ENCODE data around the gene FAM111A.

FAM111A gene

DNA sequence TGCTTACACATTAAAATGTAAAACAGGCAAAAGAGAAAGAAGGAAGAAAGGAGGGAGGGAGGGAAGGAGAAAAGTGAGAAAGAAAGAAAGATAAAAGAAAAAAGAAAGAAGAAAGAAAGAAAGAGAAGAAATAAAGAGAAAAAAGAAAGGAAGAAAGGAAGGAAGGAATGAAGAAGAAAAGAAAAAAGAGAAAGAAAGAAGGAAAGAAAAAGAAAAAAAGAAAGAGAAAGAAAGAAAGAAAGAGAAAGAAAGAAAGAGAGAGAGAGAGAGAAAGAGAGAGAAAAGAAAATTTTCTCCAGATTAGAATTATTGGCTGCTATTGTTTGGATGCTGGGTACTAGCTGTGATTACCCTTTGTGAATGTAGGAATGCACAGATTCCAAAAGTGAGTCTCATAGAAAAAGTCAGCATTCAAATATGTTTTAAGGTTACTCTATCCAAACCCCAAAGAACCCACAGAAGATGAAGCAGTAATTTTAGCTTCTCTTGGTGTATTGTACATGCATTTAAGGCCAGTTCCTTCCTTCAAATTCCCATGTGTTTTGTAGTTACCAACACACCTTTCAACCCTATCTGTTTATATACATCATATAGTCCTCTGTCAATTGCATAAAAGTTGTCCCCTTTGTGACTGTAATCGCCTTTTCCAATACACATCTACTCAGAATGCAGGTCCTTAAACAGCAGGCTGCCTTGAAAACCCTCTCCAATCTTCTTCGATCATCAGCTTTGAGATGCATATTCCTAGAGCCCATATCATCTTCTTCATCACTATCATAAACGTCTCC lies 789 bp upstream of the FAM111A start:
- no peak for DNase-seq (ENCODE audit: low read depth in 2 of 2)

GRCh38 chr11:59144096-59144495 lies 1.4 kb downstream of the FAM111A start:
- no peak for DNase-seq (ENCODE audit: low read depth in 2 of 2)

GRCh38 chr11:59144579-59145345 lies 2.1 kb downstream of the FAM111A start:
- DNase-seq (ENCODE audit: low read depth in 2 of 2) = peak; percentile 51 to 56

- DNase-seq (ENCODE audit: low read depth in 2 of 2) = no peak
These were observed 2.9 kb downstream of the FAM111A start for GRCh38 chr11:59145534-59145933.

- DNase-seq (ENCODE audit: low read depth in 2 of 2) = no peak
These were observed 9.1 kb downstream of the FAM111A start for GRCh38 chr11:59151761-59152160.

GRCh38 chr11:59152312-59152951 lies 9.8 kb downstream of the FAM111A start:
- no peak for DNase-seq (ENCODE audit: low read depth in 2 of 2)

DNA sequence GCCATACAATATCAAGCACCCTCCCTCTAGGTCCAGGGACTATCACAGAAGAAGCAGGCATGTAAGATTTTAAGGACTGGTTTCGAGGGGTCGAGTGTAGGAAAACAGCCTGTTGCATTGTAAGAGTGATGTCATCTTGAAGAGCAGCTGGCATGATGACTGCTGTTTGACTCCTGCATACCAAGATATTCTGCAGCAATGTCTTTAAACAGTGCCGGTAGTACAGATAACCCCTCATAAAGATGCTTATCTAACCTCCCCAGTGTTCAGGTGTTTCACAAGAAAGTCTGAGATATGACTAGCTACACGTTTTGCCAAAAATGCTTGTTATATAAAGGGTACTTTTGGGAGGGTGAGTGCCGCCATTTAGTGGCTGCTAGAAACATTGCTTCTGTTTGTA lies 12.0 kb downstream of the FAM111A start:
- DNase-seq (ENCODE audit: low read depth in 2 of 2) = no peak

DNA sequence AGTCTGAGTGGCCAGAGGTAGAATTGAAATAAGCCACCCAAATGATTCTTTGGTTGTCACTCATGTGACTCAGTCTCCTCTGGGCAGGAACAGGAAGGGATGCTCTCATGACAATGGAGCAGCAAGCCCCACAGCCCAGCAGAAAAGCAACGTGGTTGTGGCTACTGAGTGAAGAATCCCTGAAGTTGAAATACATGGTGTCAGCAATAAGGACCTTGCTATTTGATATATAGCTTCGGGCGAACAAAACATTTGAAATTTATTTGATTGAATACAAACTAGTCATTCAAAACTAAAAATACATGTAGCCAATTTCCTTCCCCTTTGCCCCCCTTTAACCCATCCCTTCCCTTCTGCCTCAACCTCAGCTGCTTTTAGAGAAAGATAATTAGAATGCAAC lies 14.8 kb downstream of the FAM111A start:
- DNase-seq (ENCODE audit: low read depth in 2 of 2) = no peak

- peak in 1 of 2 donors; percentile 26 for DNase-seq (ENCODE audit: low read depth in 2 of 2)
These were observed 15.8 kb downstream of the FAM111A start for GRCh38 chr11:59158206-59159068.

GRCh38 chr11:59164028-59164427 lies 21.4 kb downstream of the FAM111A start:
- no peak for DNase-seq (ENCODE audit: low read depth in 2 of 2)

DNA sequence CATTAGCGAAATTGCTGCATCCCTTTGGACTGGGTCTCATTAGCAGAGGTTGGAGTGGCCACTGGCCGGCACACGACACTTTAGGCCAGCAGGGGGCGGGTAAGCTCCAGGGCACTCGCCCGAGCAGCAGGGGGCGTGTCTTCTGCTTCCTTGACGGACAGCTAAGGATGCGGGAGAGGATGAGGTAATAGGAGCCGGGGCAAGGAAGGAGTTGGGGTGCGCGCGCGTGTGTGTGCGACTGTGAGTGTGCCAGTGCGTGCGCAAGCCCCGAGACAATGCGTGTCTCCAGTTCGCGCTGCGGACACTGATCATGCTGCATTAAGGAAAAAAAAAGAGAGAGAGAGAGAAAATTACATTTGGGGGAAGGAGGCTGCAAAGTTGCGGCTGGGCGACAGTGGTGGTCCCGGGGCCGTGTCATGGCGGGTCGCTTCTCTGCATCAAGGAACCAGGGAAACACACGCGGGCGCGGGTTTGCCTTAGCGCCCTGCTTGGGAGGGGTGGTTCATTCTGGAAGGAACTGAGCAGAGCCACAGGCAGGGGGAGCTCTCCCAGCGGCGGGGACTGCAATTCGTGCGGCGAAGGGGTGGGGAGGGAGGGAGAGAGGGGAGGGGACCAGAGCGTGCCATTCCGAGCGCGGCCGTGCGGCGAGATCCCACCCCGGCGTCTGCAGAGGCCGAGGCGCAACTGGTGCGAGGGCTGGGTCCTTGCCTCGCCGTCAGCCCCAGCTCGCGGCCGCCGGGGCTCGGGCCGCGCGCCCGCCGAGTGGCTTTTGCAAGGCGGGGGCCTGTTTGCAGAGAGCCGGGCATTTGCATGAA lies 29.1 kb downstream of the FAM111A start, which contains the start of gene DTX4:
DTX4 (plus strand) TSS at position 625 of the 815 bp plus-strand sequence. CDS start 464 bp downstream, outside the sequence.
- peak; percentile 87 for DNase-seq (ENCODE audit: low read depth in 2 of 2)

GRCh38 chr11:59172345-59173079 lies 29.9 kb downstream of the FAM111A start:
- no peak for DNase-seq (ENCODE audit: low read depth in 2 of 2)

DNA sequence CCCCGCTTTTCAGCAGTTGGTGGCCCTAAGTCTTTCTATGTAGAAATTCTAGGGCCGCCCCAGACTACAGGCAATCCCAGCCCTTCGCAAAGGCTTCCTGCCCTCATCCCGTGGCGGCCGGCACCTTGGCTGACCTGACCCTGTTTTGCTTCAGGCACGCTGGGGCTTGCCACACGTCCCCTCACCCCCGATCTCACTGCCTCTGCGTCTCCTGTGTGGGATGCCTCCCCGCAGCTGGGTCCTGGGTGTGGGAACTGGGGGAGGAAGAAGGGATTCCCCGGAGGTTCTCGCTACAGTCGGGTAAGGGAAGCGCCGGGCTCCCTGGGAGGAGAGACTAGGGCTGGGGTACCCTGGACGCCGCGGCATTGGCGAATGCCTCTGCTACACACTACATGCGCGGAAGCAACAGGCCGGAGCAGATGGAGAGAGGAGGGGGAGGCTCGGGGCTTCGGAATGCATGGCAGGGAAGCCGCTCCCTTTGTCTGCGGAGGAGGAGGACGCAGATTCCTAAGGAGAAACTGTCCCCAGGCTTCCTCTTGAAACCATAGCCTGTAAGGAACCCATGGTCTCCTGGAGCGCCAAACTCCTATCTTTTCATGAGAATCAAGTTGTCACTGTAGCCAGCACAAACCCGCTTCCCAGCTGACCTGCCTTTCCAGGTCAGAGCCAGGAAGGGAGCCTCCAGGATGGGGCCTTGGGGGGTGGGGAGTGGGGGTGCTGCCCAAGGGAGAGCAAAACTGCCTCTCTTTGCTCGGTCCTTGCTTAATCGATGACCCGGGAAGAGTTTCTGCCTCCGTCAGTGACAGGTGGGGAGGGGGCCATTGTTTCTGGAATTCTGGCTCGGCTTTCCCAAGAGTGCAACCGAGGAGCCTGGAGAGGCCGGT lies 30.7 kb downstream of the FAM111A start:
- DNase-seq (ENCODE audit: low read depth in 2 of 2) = no peak

DNA sequence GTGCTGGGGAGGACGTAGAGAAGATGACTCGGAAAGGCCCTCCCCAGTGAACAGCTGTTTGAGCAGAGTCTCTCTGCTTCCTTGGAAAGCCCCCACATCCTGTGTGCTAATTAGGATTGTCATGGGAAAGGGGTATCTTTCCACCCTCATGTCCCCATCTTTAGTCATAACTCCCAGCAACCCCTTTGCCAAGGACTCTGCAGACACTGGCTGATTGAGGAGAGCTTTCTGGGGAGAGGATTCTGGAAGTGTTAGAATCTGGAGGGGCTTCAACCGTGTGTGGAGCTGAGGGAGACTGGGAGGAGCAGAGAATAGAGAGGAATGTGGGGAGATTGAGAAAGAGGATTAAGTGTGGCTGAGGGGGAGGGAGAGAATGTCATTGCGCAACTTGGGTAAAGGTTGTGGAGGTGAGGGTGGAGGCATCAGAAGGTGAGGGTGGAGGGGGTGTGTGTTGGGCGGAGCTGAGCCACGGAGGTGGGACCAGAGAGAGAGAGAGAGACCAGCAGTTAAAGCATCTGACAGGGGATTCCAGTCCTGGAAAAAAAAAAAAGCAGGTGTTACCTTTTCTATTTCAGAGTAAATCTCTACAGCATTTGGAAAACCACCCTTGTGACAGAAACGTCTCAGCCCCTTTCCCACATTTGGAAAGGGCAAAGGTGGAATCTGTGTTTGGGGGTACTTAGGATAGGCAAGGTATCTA lies 31.5 kb downstream of the FAM111A start:
- no peak for DNase-seq (ENCODE audit: low read depth in 2 of 2)

- no peak for DNase-seq (ENCODE audit: low read depth in 2 of 2)
These were observed 32.0 kb downstream of the FAM111A start for GRCh38 chr11:59174664-59175033.

- no peak for DNase-seq (ENCODE audit: low read depth in 2 of 2)
These were observed 32.4 kb downstream of the FAM111A start for GRCh38 chr11:59175091-59175501.

- no peak for DNase-seq (ENCODE audit: low read depth in 2 of 2)
These were observed 33.7 kb downstream of the FAM111A start for GRCh38 chr11:59176330-59176729.

DNA sequence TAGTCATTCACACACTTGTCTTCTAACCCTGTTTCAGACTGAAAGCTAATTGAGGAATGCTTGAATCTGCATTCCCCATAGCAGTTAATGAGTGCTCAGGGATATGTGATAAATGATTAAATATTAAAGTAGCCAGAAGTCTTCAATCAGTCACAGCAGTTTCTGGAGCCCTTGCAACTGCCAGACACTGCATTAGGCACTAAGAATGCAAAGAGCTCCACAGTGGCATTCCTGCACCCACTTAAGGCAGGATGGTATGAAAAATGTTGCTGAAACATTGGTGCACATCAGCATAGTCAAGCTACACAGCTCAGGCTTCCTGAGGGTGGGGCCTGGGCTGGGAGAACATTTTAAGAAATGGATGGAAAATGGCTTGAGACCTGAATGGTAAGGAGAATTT lies 35.7 kb downstream of the FAM111A start:
- DNase-seq (ENCODE audit: low read depth in 2 of 2) = no peak
